B cell (primary cell): ENCODE results near the gene CPNE9.

Experiments used
- CTCF ChIP-seq: fragments of 200-600 bp; IDR thresholded peaks from one replicate; pipeline ENCODE4 v1.8.0; 2022; ENCODE audit warnings: antibody characterized with exemption, mild to moderate bottlenecking
- EZH2 ChIP-seq: IDR thresholded peaks from 2 replicates; pipeline ENCODE4 v1.6.1; 2012; ENCODE audit warnings: borderline replicate concordance, low read depth, mild to moderate bottlenecking, moderate library complexity, low read length; ENCODE audit not compliant: insufficient read depth, poor library complexity, severe bottlenecking

DNA sequence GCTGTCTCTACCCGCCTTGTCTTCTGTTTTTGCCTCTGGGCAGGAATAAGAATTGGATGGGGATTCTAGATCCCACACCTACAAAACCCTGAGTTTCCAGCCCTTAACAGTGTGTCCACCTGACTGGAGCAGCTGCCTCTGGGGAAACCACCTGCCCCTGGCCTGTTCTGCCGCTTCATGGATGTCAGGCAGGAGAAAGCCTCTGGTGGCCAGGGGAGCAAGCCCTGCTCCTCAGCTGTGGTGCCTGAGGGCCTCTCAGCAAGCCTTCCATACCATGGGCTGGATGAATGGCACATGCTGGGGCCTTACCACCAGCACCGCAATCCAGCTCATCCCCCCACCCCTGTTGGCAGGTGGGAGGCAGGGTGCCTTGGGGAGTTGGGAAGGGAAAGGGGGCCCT is 5.3 kb upstream of the CPNE9 start:
- no peak for TF ChIP-seq CTCF
- no peak for TF ChIP-seq EZH2
